ENCODE measurements around the gene UNG. TPM values are rescaled to one million over a fixed set of nuclear protein-coding genes. Genes with fewer than 3 reads are reported as not detected.

UNG gene
- total RNA-seq, 1 donor from 2014 or later = 32.4 TPM

DNA sequence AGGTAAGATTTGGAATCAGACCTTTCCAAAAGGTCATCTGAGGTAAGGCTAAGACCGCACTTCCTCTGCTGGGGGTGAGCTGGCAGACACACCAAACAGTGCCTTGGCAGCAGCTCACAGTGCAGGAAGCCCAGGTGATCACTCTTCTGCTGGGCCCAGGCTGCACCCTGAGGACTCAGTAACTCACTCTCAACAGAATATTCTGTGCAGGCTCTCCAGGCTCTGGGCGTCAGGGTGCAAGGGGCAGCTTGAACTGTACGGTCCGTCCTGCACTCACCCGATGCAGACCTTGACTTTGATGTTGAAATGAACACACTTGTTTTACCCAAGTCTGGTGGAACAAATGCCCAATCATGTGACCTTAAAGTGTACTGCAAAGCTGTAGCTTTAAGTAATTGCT lies 10.1 kb upstream of the UNG start:
- no peak overlapping the region for H3K4me3 Mint-ChIP-seq (ENCODE audit: unreplicated experiment)
- no peaks in the 10 kb centered on the region for H3K27me3 Mint-ChIP-seq (ENCODE audit: unreplicated experiment)

DNA sequence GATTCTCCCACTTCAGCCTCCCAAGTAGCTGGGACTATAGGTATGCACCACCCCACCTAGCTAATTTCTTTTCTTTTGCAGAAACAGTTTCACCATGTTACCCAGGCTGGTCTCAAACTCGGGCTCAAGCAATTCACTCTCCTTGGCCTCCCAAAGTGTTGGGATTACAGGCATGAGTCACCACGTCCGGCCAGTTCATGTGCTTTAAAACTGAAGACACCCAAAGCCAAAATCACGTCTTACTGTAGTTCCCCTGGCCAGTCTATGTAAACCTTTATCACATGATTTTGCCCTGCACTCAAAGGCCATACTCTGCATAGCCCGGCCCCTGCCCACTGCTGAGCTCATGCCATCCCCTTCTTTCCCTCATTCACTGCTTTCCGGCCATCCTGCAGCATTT lies 8.6 kb upstream of the UNG start:
- Mint-ChIP-seq H3K9me3 (ENCODE audit: unreplicated experiment) (peaks cover under 1% of the 10 kb centered on the region), H3K36me3 (ENCODE audit: unreplicated experiment) (no peaks in the 10 kb centered on the region), H3K4me3 (ENCODE audit: unreplicated experiment) (no peak overlapping the region), H3K4me1 (ENCODE audit: low read depth, unreplicated experiment) (peaks cover 6% of the 10 kb centered on the region), H3K27ac (ENCODE audit: unreplicated experiment) (no peak overlapping the region), H3K27me3 (ENCODE audit: unreplicated experiment) (no peaks in the 10 kb centered on the region)
- TF ChIP-seq, protein P1, sequence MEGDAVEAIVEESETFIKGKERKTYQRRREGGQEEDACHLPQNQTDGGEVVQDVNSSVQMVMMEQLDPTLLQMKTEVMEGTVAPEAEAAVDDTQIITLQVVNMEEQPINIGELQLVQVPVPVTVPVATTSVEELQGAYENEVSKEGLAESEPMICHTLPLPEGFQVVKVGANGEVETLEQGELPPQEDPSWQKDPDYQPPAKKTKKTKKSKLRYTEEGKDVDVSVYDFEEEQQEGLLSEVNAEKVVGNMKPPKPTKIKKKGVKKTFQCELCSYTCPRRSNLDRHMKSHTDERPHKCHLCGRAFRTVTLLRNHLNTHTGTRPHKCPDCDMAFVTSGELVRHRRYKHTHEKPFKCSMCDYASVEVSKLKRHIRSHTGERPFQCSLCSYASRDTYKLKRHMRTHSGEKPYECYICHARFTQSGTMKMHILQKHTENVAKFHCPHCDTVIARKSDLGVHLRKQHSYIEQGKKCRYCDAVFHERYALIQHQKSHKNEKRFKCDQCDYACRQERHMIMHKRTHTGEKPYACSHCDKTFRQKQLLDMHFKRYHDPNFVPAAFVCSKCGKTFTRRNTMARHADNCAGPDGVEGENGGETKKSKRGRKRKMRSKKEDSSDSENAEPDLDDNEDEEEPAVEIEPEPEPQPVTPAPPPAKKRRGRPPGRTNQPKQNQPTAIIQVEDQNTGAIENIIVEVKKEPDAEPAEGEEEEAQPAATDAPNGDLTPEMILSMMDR (IDR thresholded peaks at IDR 0.05; ENCODE audit: partially characterized antibody, unreplicated experiment) = no peak
- no peak for DNase-seq

More for the DNA sequence above, 10.1 kb upstream of the UNG start:
- H3K27ac Mint-ChIP-seq (ENCODE audit: unreplicated experiment) = no peak overlapping the region
- H3K36me3 Mint-ChIP-seq (ENCODE audit: unreplicated experiment) = peaks cover 1% of the 10 kb centered on the region
- no peaks in the 10 kb centered on the region for H3K4me1 Mint-ChIP-seq (ENCODE audit: low read depth, unreplicated experiment)
- no peaks in the 10 kb centered on the region for H3K9me3 Mint-ChIP-seq (ENCODE audit: unreplicated experiment)
- TF ChIP-seq, protein P1 (IDR thresholded peaks at IDR 0.05; ENCODE audit: partially characterized antibody, unreplicated experiment) = no peak
- DNase-seq = no peak

DNA sequence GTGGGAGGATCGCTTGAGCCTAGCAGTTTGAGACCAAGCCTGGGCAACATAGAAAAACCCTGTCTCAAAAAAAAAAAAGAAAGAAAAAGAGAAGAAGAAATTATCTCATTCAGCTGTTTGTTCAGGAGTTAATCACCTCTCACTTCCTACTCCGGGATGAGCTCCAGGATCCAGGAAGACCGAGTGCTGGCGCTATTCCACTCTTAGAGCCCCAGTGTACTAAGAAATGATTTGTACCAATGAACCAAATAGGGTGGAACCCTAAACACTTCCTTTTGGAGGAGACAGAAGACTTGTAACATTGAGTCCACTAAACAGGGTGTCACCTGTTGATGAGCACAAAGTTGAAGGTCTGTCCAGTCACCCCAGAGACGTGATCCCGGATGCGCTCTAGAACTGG lies 7.7 kb upstream of the UNG start:
- H3K9me3 Mint-ChIP-seq (ENCODE audit: unreplicated experiment) = peaks cover 5% of the 10 kb centered on the region
- TF ChIP-seq, protein P1 (IDR thresholded peaks at IDR 0.05; ENCODE audit: partially characterized antibody, unreplicated experiment) = no peak
- no peaks in the 10 kb centered on the region for H3K36me3 Mint-ChIP-seq (ENCODE audit: unreplicated experiment)
- no peaks in the 10 kb centered on the region for H3K27me3 Mint-ChIP-seq (ENCODE audit: unreplicated experiment)
- H3K4me1 Mint-ChIP-seq (ENCODE audit: low read depth, unreplicated experiment) = peaks cover 6% of the 10 kb centered on the region
- H3K27ac Mint-ChIP-seq (ENCODE audit: unreplicated experiment) = no peak overlapping the region
- no peak overlapping the region for H3K4me3 Mint-ChIP-seq (ENCODE audit: unreplicated experiment)
- DNase-seq = no peak

DNA sequence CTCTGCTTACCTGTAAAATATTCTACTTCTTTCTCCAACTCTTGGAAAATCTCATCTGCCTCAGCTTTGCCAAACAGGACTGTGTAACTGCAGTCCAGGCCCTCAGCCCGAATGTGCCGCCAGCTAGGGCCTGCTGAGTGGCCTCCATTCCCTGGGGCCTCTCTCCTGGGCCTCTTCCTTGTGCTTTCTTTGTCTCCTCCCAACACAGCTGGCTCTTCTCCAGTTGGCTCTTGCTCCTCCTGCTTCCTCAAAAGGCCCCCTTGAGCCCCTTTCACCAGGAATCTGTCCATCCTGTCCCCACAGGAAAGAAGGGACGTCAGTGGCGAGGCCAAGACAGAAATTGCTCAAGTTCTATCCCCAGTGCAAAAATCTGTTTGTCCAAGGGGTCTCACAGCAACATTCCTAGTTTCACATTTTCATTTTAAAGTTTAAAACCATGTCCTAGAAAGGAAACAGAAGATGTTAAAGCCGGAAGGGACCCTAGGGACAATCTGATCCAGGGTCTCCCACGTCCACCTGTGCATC lies 4.8 kb upstream of the UNG start:
- DNase-seq = no peak
- no peak overlapping the region for H3K27ac Mint-ChIP-seq (ENCODE audit: unreplicated experiment)
- H3K27me3 Mint-ChIP-seq (ENCODE audit: unreplicated experiment) = peaks cover 2% of the 10 kb centered on the region
- H3K36me3 Mint-ChIP-seq (ENCODE audit: unreplicated experiment) = no peaks in the 10 kb centered on the region
- peaks cover 5% of the 10 kb centered on the region for H3K9me3 Mint-ChIP-seq (ENCODE audit: unreplicated experiment)
- TF ChIP-seq, protein P1 (IDR thresholded peaks at IDR 0.05; ENCODE audit: partially characterized antibody, unreplicated experiment) = no peak
- peak overlapping the region; percentile 84 for H3K4me3 Mint-ChIP-seq (ENCODE audit: unreplicated experiment)
- peaks cover 6% of the 10 kb centered on the region for H3K4me1 Mint-ChIP-seq (ENCODE audit: low read depth, unreplicated experiment)

DNA sequence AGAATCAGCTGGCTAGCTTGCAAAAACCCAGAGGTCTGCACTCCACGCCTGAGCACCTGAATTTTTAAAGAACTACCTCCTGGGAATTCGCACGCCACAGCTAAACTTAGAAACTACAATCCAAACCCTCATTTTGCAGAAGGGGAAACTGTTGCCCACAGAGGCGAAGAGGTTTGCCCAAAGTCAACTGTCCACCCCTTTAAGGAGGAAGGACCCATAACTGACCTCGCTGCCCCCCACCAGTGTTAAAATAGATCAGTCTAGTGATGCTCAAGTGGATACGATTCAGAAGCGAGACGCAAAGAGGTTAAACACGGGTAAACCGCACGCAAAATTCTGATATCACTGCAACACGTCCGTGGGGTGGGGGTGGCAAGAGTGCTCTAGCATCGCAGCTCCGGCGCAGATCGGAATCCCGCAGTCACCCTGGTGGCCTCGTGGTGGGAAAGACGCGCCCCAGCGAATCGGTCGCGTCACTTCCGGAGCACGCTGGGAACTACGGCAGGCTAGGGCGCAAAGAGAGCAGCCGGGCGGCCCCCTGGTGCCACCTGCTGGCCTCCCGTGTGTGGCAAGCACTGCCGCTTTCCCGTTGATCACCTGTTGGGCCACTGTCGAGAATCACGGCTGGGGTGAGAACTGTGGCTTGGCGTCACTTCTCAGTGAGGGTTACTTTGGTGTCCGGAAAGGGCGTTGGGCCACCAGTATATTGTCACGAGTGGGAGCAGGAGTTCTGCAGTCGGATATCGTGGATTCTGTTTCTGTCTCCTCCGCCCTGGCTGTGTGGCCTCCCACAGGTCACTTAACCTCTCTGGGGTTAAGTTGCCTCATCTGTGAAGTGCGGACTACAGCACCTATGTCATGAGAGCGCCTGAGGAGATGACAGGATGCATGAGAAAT lies 4.1 kb upstream of the UNG start, which contains the start of gene ALKBH2:
Gene ALKBH2, minus strand, starts transcription at position 451 of the 897 bp plus-strand sequence. CDS start 686 bp downstream, outside the sequence.
- no peak within 1 kb of the TSS for H3K27ac Mint-ChIP-seq (ENCODE audit: unreplicated experiment)
- H3K4me3 Mint-ChIP-seq (ENCODE audit: unreplicated experiment) = peak within 1 kb of the TSS; percentile 84
- H3K36me3 Mint-ChIP-seq (ENCODE audit: unreplicated experiment) = no peaks in the 10 kb centered on the region
- peaks cover 6% of the 10 kb centered on the region for H3K4me1 Mint-ChIP-seq (ENCODE audit: low read depth, unreplicated experiment)
- H3K27me3 Mint-ChIP-seq (ENCODE audit: unreplicated experiment) = peaks cover 2% of the 10 kb centered on the region
- peak; percentile 94 for DNase-seq
- peaks cover 5% of the 10 kb centered on the region for H3K9me3 Mint-ChIP-seq (ENCODE audit: unreplicated experiment)
- TF ChIP-seq, protein P1 (IDR thresholded peaks at IDR 0.05; ENCODE audit: partially characterized antibody, unreplicated experiment) = peak; percentile 92
